OCI-LY7 (cell line): ENCODE results near the gene PPP2R5C. TPM values are rescaled to one million over a fixed set of nuclear protein-coding genes. Genes with fewer than 3 reads are reported as not detected.

ENCODE experiments used
- BruUV-seq: library from RNA; stranded (reverse); fragments of 400-500 nt; replicated peaks from 2 replicates; lab custom pipeline; 2021; lab: Mats Ljungman, UMichigan
- CTCF ChIA-PET: fragments of 300-600 bp; sonication (Branson Sonifier 250); formaldehyde crosslinking; loops from one replicate; lab custom pipeline; 2022; ENCODE audit warnings: antibody characterized with exemption; ENCODE audit not compliant: unreplicated experiment; lab: Charles Lee
- POLR2A ChIA-PET: fragments of 300-600 bp; sonication (Branson Sonifier 250); formaldehyde crosslinking; loops from one replicate; lab custom pipeline; 2022; ENCODE audit warnings: antibody characterized with exemption; lab: Charles Lee
- DNase-seq: peaks from one replicate; pipeline ENCODE4 v3.0.0-alpha.2; 2015; ENCODE audit warnings: low spot score
- H2AFZ ChIP-seq: fragments of 200-600 bp; sonication (generic), shearing (Covaris generic); 2 replicates; pipeline ENCODE4 v1.6.1; 2014; ENCODE audit warnings: mild to moderate bottlenecking, antibody characterized with exemption, low read length, moderate library complexity
- H3K27ac ChIP-seq: fragments of 200-600 bp; sonication (generic); 2 replicates; pipeline ENCODE4 v1.5.1; 2014; ENCODE audit warnings: mixed run types, low read depth, mild to moderate bottlenecking, moderate library complexity, low read length, inconsistent platforms; ENCODE audit not compliant: poor library complexity, severe bottlenecking
- H3K36me3 ChIP-seq: fragments of 200-600 bp; sonication (generic); 2 replicates; pipeline ENCODE4 v1.6.1; 2014; ENCODE audit warnings: mild to moderate bottlenecking, antibody characterized with exemption, low read length, moderate library complexity, mixed read lengths; ENCODE audit not compliant: insufficient read depth
- H3K4me1 ChIP-seq: fragments of 200-600 bp; sonication (generic); 2 replicates; pipeline ENCODE4 v1.5.1; 2014; ENCODE audit warnings: mild to moderate bottlenecking, low read length; ENCODE audit not compliant: insufficient read depth, poor library complexity, severe bottlenecking
- H3K4me2 ChIP-seq: fragments of 200-600 bp; sonication (generic); 2 replicates; pipeline ENCODE4 v1.6.1; 2014; ENCODE audit warnings: mild to moderate bottlenecking, low read length
- H3K4me3 ChIP-seq: fragments of 200-600 bp; sonication (generic); 2 replicates; pipeline ENCODE4 v1.5.1; 2014; ENCODE audit warnings: mild to moderate bottlenecking, low read depth, low read length; ENCODE audit not compliant: poor library complexity, severe bottlenecking
- H3K79me2 ChIP-seq: fragments of 200-600 bp; sonication (generic); 2 replicates; pipeline ENCODE4 v1.6.1; 2016; ENCODE audit warnings: low read depth, mild to moderate bottlenecking, low read length, moderate library complexity, mixed read lengths; ENCODE audit not compliant: insufficient read depth
- H3K9me2 ChIP-seq: fragments of 200-600 bp; sonication (generic); 2 replicates; pipeline ENCODE4 v1.6.1; 2016; ENCODE audit warnings: mild to moderate bottlenecking, low read length, mixed read lengths; ENCODE audit not compliant: insufficient read depth
- H3K9me3 ChIP-seq: fragments of 200-600 bp; sonication (generic); 2 replicates; pipeline ENCODE4 v1.6.1; 2014; ENCODE audit warnings: mild to moderate bottlenecking, mixed run types, low read length, mixed read lengths
- H4K20me1 ChIP-seq: fragments of 200-600 bp; sonication (generic); 2 replicates; pipeline ENCODE4 v1.6.1; 2014; ENCODE audit warnings: mild to moderate bottlenecking, antibody characterized with exemption, low read length, moderate library complexity, mixed read lengths; ENCODE audit not compliant: insufficient read depth
- CTCF ChIP-seq: fragments of 200-600 bp; sonication (generic); conservative IDR thresholded peaks from 2 replicates; pipeline ENCODE4 v1.5.1; 2014; ENCODE audit warnings: mild to moderate bottlenecking, antibody characterized with exemption, low read length, moderate library complexity, mixed read lengths
- EZH2phosphoT487 ChIP-seq: fragments of 200-600 bp; sonication (generic); IDR thresholded peaks from 2 replicates; pipeline ENCODE4 v1.6.1; 2018; ENCODE audit warnings: low read depth, borderline replicate concordance, mild to moderate bottlenecking, mixed run types, antibody characterized with exemption, low read length, moderate library complexity, mixed read lengths
- intact Hi-C: fragments of 100-400 bp; cut with micrococcal nuclease; formaldehyde crosslinking; loops from one replicate; pipeline ENCODE4 v1.10.0; 2022; ENCODE audit not compliant: unreplicated experiment
- total RNA-seq, 2 experiments: library from RNA; depleted of rRNA in 1 of 2; stranded (reverse); fragments of >200 nt in 1 of 2; shearing (Covaris generic) in 1 of 2; gene quantifications; 2 replicates each; pipeline ENCODE4 v1.2.3, GENCODE V29; 2014 to 2022

The PPP2R5C gene
- total RNA-seq, 2 experiments from 2014 or later, result 161 to 236 TPM

GRCh38 chr14:101893759-101894158 is 132.2 kb downstream of the PPP2R5C start:
- H3K9me2 ChIP-seq, result no peaks in the 10 kb centered on the region
- no peak overlapping the region for H3K27ac ChIP-seq
- H3K4me2 ChIP-seq, result no peak overlapping the region
- TF ChIP-seq CTCF (no peak), EZH2phosphoT487 (no peak)
- no peaks in the 10 kb centered on the region for H3K79me2 ChIP-seq
- BruUV-seq, result no TSS peak
- intact Hi-C loops, result no loop called here
- peaks cover 5% of the 10 kb centered on the region for H3K4me1 ChIP-seq
- no peak overlapping the region for H3K4me3 ChIP-seq
- H4K20me1 ChIP-seq, result no peaks in the 10 kb centered on the region
- DNase-seq, result no peak
- ChIA-PET CTCF (no interaction called here), POLR2A (interaction anchor here (0.6 to 1.4 kb wide), 4 partner anchors 17 to 123 kb away, joined by 3 to 6 read pairs (median 4); no protein-coding TSS in a partner anchor)
- peaks cover 88% of the 10 kb centered on the region for H3K36me3 ChIP-seq
- no peaks in the 10 kb centered on the region for H3K9me3 ChIP-seq
- H2AFZ ChIP-seq, result no peak overlapping the region

- H3K79me2 ChIP-seq, result no peaks in the 10 kb centered on the region
- H3K4me2 ChIP-seq, result no peak overlapping the region
- H2AFZ ChIP-seq, result no peak overlapping the region
- BruUV-seq, result no TSS peak
- H3K9me3 ChIP-seq, result no peaks in the 10 kb centered on the region
- no peak for DNase-seq
- peaks cover 89% of the 10 kb centered on the region for H3K36me3 ChIP-seq
- TF ChIP-seq CTCF (no peak), EZH2phosphoT487 (no peak)
- ChIA-PET POLR2A (interaction anchor here (0.6 to 1.4 kb wide), 3 partner anchors 14 to 239 kb away, joined by 3 to 4 read pairs (median 3); no protein-coding TSS in a partner anchor), CTCF (no interaction called here)
- H3K27ac ChIP-seq, result no peak overlapping the region
- peaks cover under 1% of the 10 kb centered on the region for H3K4me1 ChIP-seq
- no peaks in the 10 kb centered on the region for H4K20me1 ChIP-seq
- no peaks in the 10 kb centered on the region for H3K9me2 ChIP-seq
- H3K4me3 ChIP-seq, result no peak overlapping the region
- intact Hi-C loops, result no loop called here
These were observed 133.0 kb downstream of the PPP2R5C start for GRCh38 chr14:101894365-101895081.

- Histone ChIP-seq H3K4me3 (no peak overlapping the region), H2AFZ (no peak overlapping the region), H3K36me3 (peaks cover 89% of the 10 kb centered on the region), H3K27ac (no peak overlapping the region), H3K9me3 (no peaks in the 10 kb centered on the region), H3K4me2 (no peak overlapping the region), H3K9me2 (no peaks in the 10 kb centered on the region), H4K20me1 (no peaks in the 10 kb centered on the region), H3K79me2 (no peaks in the 10 kb centered on the region), H3K4me1 (no peaks in the 10 kb centered on the region)
- DNase-seq, result no peak
- POLR2A ChIA-PET, result no interaction called here
- no TSS peak for BruUV-seq
- CTCF ChIA-PET, result no interaction called here
- intact Hi-C loops, result no loop called here
- TF ChIP-seq EZH2phosphoT487 (no peak), CTCF (no peak)
These were observed 133.7 kb downstream of the PPP2R5C start for GRCh38 chr14:101895256-101895655.
